ENCODE data around the gene HIGD2A. TPM values are rescaled to one million over a fixed set of nuclear protein-coding genes. Genes with fewer than 3 reads are reported as not detected.
"Not testable (repeated sequence)": the region's sequence is repeated elsewhere in the genome, so short reads cannot be mapped to it uniquely, and the experiment has no call there.

Gene HIGD2A
- total RNA-seq, 2 donors from 2014 or later: 20.1 to 44.1 TPM

DNA sequence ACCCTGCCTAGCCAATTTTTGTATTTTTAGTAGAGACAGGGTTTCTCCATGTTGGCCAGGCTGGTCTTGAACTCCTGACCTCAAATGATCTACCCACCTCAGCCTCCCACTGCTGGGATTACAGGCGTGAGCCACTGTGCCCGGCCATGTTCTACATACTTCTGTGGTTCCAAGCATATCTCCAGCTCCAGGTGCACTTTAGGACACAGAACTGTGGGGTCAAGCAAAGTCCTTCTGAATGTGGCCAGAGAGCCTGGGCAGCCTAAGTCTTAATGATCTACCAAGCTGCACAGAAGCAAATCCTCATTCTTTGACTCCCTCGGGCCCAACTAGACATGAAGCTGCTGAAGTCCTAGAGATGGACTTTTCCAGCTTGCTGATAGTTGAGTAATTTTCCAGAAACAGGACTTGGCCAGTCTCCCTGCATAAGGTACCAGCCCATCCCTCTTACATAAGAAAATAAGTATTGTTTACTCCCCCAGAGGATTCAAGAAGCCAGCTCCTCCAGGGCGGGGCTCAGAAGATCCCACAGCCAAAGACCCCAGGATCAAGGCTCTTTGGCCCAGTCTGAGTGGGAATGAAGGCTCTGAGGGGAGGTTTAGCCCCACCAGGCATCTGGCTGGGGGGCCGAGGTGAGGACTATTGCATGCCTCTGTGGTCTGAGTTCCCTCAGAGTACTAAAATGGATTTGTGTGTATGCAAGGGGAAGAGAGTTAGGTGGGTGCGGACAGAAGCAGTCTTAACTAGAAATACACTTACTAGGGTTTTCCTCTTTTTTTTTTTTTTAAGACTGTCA lies 19.1 kb downstream of the HIGD2A start:
- Histone ChIP-seq H3K9me3 (no peaks in the 10 kb centered on the region), H3K27ac (no peak overlapping the region), H3K27me3 (no peaks in the 10 kb centered on the region), H3K4me3 (no peak overlapping the region), H3K36me3 (replicated peaks in 1 of 2; ENCODE audit: insufficient read depth in 1 of 2, low read depth in 2 of 2) (peaks cover 0 to 5% of the 10 kb centered on the region in 2 donors), H3K4me1 (no peaks in the 10 kb centered on the region)
- intact Hi-C loops (cut with DNase I): no loop called here
- 84 to 92% methylated on average over 4 to 6 of the region's 6 CpGs for WGBS, 2 donors
- ATAC-seq (no peak), DNase-seq (no peak)
- TF ChIP-seq POLR2A (IDR thresholded peaks at IDR 0.05): no peak
- TF ChIP-seq, protein P1, sequence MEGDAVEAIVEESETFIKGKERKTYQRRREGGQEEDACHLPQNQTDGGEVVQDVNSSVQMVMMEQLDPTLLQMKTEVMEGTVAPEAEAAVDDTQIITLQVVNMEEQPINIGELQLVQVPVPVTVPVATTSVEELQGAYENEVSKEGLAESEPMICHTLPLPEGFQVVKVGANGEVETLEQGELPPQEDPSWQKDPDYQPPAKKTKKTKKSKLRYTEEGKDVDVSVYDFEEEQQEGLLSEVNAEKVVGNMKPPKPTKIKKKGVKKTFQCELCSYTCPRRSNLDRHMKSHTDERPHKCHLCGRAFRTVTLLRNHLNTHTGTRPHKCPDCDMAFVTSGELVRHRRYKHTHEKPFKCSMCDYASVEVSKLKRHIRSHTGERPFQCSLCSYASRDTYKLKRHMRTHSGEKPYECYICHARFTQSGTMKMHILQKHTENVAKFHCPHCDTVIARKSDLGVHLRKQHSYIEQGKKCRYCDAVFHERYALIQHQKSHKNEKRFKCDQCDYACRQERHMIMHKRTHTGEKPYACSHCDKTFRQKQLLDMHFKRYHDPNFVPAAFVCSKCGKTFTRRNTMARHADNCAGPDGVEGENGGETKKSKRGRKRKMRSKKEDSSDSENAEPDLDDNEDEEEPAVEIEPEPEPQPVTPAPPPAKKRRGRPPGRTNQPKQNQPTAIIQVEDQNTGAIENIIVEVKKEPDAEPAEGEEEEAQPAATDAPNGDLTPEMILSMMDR (IDR thresholded peaks at IDR 0.05): no peak

DNA sequence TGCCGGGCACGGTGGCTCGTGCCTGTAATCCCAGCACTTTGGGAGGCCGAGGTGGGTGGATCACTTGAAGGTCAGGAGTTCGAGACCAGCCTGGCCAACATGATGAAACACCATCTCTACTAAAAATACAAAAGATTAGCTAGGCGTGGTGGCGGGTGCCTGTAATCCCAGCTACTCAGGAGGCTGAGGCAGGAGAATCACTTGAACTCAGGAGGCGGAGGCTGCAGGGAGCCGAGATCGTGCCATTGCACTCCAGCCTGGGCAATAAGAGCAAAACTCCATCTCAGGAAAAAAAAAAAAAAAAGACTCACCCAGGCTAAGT lies 19.7 kb downstream of the HIGD2A start:
- 87 to 94% methylated on average over 10 of the region's 10 CpGs for WGBS, 2 donors
- H3K4me1 ChIP-seq; H3K9me3 ChIP-seq; H3K36me3 ChIP-seq (replicated peaks in 1 of 2; ENCODE audit: insufficient read depth in 1 of 2, low read depth in 2 of 2); DNase-seq; ATAC-seq; H3K4me3 ChIP-seq; H3K27me3 ChIP-seq; intact Hi-C loops (cut with DNase I); H3K27ac ChIP-seq: not testable (repeated sequence)

DNA sequence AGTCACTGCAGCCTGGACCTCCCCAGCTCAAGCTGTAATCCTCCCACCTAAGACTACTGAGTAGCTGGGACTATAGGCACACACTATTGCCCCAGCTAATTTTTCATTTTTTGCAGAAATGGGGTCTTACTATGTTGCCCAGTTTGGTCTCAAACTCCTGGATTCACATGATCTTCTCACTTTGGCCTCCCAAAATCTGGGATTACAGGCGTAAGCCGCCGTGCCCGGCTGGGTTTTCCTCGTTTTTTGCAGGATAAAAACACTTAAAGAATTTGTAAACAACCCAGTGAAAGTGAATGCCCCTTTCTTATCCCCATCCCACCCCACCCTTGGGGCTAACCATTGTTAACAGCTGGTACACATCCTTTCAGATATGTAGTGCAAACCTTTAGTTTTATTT lies 20.0 kb downstream of the HIGD2A start:
- intact Hi-C loops (cut with DNase I): no loop called here
- H3K4me1 ChIP-seq: peaks cover 9% of the 10 kb centered on the region
- no peak for DNase-seq
- H3K27me3 ChIP-seq: no peaks in the 10 kb centered on the region
- no peak overlapping the region for H3K27ac ChIP-seq
- no peak for ATAC-seq
- 63 to 87% methylated on average over 5 of the region's 5 CpGs for WGBS, 2 donors
- H3K9me3 ChIP-seq: no peaks in the 10 kb centered on the region
- TF ChIP-seq, protein P1 (IDR thresholded peaks at IDR 0.05): no peak
- no peak for TF ChIP-seq POLR2A (IDR thresholded peaks at IDR 0.05)
- H3K36me3 ChIP-seq (replicated peaks in 1 of 2; ENCODE audit: insufficient read depth in 1 of 2, low read depth in 2 of 2): peaks cover 0 to 5% of the 10 kb centered on the region in 2 donors
- H3K4me3 ChIP-seq: no peak overlapping the region

- no peak for DNase-seq
- Histone ChIP-seq H3K4me1 (peaks cover 21% of the 10 kb centered on the region), H3K27ac (no peak overlapping the region), H3K9me3 (no peaks in the 10 kb centered on the region), H3K27me3 (no peaks in the 10 kb centered on the region), H3K4me3 (no peak overlapping the region), H3K36me3 (replicated peaks in 1 of 2; ENCODE audit: insufficient read depth in 1 of 2, low read depth in 2 of 2) (peaks cover 0 to 5% of the 10 kb centered on the region in 2 donors)
- TF ChIP-seq POLR2A (IDR thresholded peaks at IDR 0.05): no peak
- TF ChIP-seq, protein P1 (IDR thresholded peaks at IDR 0.05): no peak
- 85 to 97% methylated on average over 4 of the region's 4 CpGs for WGBS, 2 donors
- no peak for ATAC-seq
- intact Hi-C loops (cut with DNase I): no loop called here
Observed at GRCh38 chr5:176409765-176410164, 21.2 kb downstream of the HIGD2A start.

- peaks cover 0 to 5% of the 10 kb centered on the region in 2 donors for H3K36me3 ChIP-seq (replicated peaks in 1 of 2; ENCODE audit: insufficient read depth in 1 of 2, low read depth in 2 of 2)
- ATAC-seq (no peak), DNase-seq (no peak)
- 87 to 91% methylated on average over 2 to 5 of the region's 5 CpGs for WGBS, 2 donors
- intact Hi-C loops (cut with DNase I): no loop called here
- peaks cover 30% of the 10 kb centered on the region for H3K4me1 ChIP-seq
- no peak overlapping the region for H3K27ac ChIP-seq
- H3K9me3 ChIP-seq: no peaks in the 10 kb centered on the region
- TF ChIP-seq POLR2A (IDR thresholded peaks at IDR 0.05): no peak
- TF ChIP-seq, protein P1 (IDR thresholded peaks at IDR 0.05): no peak
- no peaks in the 10 kb centered on the region for H3K27me3 ChIP-seq
- H3K4me3 ChIP-seq: no peak overlapping the region
Observed at GRCh38 chr5:176410486-176411180, 22.1 kb downstream of the HIGD2A start.

Measured in body of pancreas (tissue), 4 donors.